GM19455 (cell line): ENCODE results near the gene RRP9.
"Not testable (repeated sequence)": the region's sequence is repeated elsewhere in the genome, so short reads cannot be mapped to it uniquely, and the experiment has no call there.

ENCODE experiments used
- ATAC-seq: cut with Tn5 transposase; IDR thresholded peaks from one replicate; pipeline ENCODE4 v1.9.1; 2021; ENCODE audit not compliant: unreplicated experiment

RRP9 gene

GRCh38 chr3:51904034-51904823 is 37.5 kb downstream of the RRP9 start:
- ATAC-seq = no peak

GRCh38 chr3:51902361-51902760 is 39.3 kb downstream of the RRP9 start:
- ATAC-seq = not testable (repeated sequence)

- not testable (repeated sequence) for ATAC-seq
Observed at GRCh38 chr3:51900043-51900442, 41.7 kb downstream of the RRP9 start.

- ATAC-seq = no peak
Observed at GRCh38 chr3:51897391-51897790, 44.3 kb downstream of the RRP9 start.

GRCh38 chr3:51896607-51897305 is 44.9 kb downstream of the RRP9 start:
- no peak for ATAC-seq

- ATAC-seq = no peak
Observed at GRCh38 chr3:51894939-51895338, 46.8 kb downstream of the RRP9 start.

GRCh38 chr3:51894391-51894790 is 47.3 kb downstream of the RRP9 start:
- ATAC-seq = no peak

GRCh38 chr3:51891242-51892039 is 50.3 kb downstream of the RRP9 start:
- ATAC-seq = no peak

GRCh38 chr3:51888463-51889105 is 53.1 kb downstream of the RRP9 start:
- no peak for ATAC-seq

GRCh38 chr3:51887620-51888019 is 54.1 kb downstream of the RRP9 start:
- no peak for ATAC-seq

GRCh38 chr3:51886447-51886846 is 55.3 kb downstream of the RRP9 start:
- ATAC-seq = no peak
